Sigmoid colon (tissue), 4 donors: ENCODE results near the gene TOLLIP.

ENCODE experiments used
- CTCF ChIP-seq, 4 experiments: fragments of 450-650 bp in 3 of 4; fragments of 200-600 bp in 1 of 4; IDR thresholded peaks; one replicate each; pipeline ENCODE4 v1.5.1; 2016 to 2019; ENCODE audit warnings: antibody characterized with exemption in 4 of 4, mild to moderate bottlenecking in 3 of 4, moderate library complexity in 2 of 4
- EP300 ChIP-seq, 4 donors: sonication (generic); formaldehyde crosslinking; IDR thresholded peaks; one replicate each; pipeline ENCODE4 v1.6.1; 2017; ENCODE audit warnings: antibody characterized with exemption in 4 of 4
- POLR2A ChIP-seq, 2 donors: fragments of 450-650 bp; IDR thresholded peaks; one replicate each; pipeline ENCODE4 v1.6.1; 2016; ENCODE audit warnings: antibody characterized with exemption in 2 of 2, mild to moderate bottlenecking in 2 of 2, moderate library complexity in 2 of 2
- POLR2AphosphoS5 ChIP-seq, 4 donors: sonication (generic); formaldehyde crosslinking; IDR thresholded peaks; one replicate each; pipeline ENCODE4 v1.6.1; 2017; ENCODE audit warnings: antibody characterized with exemption in 4 of 4

GRCh38 chr11:1283906-1284305 is 25.5 kb downstream of the TOLLIP start:
- TF ChIP-seq CTCF (IDR thresholded peaks at IDR 0.05) (no peak), POLR2AphosphoS5 (IDR thresholded peaks at IDR 0.05) (no peak), POLR2A (IDR thresholded peaks at IDR 0.05) (no peak), EP300 (IDR thresholded peaks at IDR 0.05) (no peak)
